Chondrocyte (in vitro differentiated cells): ENCODE data around the gene SPOCK2. TPM values are rescaled to one million over a fixed set of nuclear protein-coding genes. Genes with fewer than 3 reads are reported as not detected.

Source experiments
- DNase-seq: peaks from one replicate; pipeline ENCODE4 v3.0.0; 2021; ENCODE audit warnings: mixed read lengths, low spot score
- H3K27ac Mint-ChIP-seq: one replicate; pipeline ENCODE4 v1.8.0; 2021; ENCODE audit warnings: mild to moderate bottlenecking, moderate library complexity, mixed read lengths; ENCODE audit not compliant: unreplicated experiment
- H3K27me3 Mint-ChIP-seq: 2 replicates; pipeline ENCODE4 v1.8.0; 2021; ENCODE audit warnings: low read depth, mixed read lengths
- H3K36me3 Mint-ChIP-seq: 2 replicates; pipeline ENCODE4 v1.8.0; 2021; ENCODE audit warnings: low read depth, mixed read lengths
- H3K4me1 Mint-ChIP-seq: 2 replicates; pipeline ENCODE4 v1.8.0; 2021; ENCODE audit warnings: low read depth, mild to moderate bottlenecking, mixed read lengths
- H3K4me3 Mint-ChIP-seq: one replicate; pipeline ENCODE4 v1.8.0; 2021; ENCODE audit warnings: mild to moderate bottlenecking, moderate library complexity, mixed read lengths; ENCODE audit not compliant: unreplicated experiment
- H3K9me3 Mint-ChIP-seq: 2 replicates; pipeline ENCODE4 v1.8.0; 2021; ENCODE audit warnings: low read depth, mixed read lengths
- CTCF ChIP-seq: fragments of 200-600 bp; sonication (generic); IDR thresholded peaks from 2 replicates; pipeline ENCODE4 v1.5.0; 2021; ENCODE audit warnings: antibody characterized with exemption, mild to moderate bottlenecking, moderate library complexity
- total RNA-seq: library from RNA; stranded (reverse); gene quantifications from 3 replicates; pipeline ENCODE4 v1.2.1, GENCODE V29; 2021

Gene SPOCK2
- total RNA-seq, 1 donor from 2014 or later: 0.32 TPM

GRCh38 chr10:72086466-72087391 lies 1.6 kb downstream of the SPOCK2 start:
- no peak for DNase-seq
- no peak for TF ChIP-seq CTCF

GRCh38 chr10:72085864-72086465 lies 2.4 kb downstream of the SPOCK2 start:
- Mint-ChIP-seq H3K9me3 (no peaks in the 10 kb centered on the region), H3K4me1 (peaks cover 8% of the 10 kb centered on the region), H3K36me3 (peaks cover 2% of the 10 kb centered on the region), H3K27me3 (peaks cover 18% of the 10 kb centered on the region), H3K27ac (no peak overlapping the region), H3K4me3 (no peak overlapping the region)
- no peak for DNase-seq
- TF ChIP-seq CTCF: no peak

More at GRCh38 chr10:72086466-72087391, 1.6 kb downstream of the SPOCK2 start:
- Mint-ChIP-seq H3K9me3 (no peaks in the 10 kb centered on the region), H3K4me3 (no peak overlapping the region), H3K36me3 (peaks cover 5% of the 10 kb centered on the region), H3K4me1 (peaks cover 8% of the 10 kb centered on the region), H3K27ac (no peak overlapping the region), H3K27me3 (peaks cover 18% of the 10 kb centered on the region)

GRCh38 chr10:72085166-72085565 lies 3.2 kb downstream of the SPOCK2 start:
- H3K27ac Mint-ChIP-seq: no peak overlapping the region
- H3K9me3 Mint-ChIP-seq: no peaks in the 10 kb centered on the region
- peaks cover 2% of the 10 kb centered on the region for H3K36me3 Mint-ChIP-seq
- DNase-seq: no peak
- H3K4me3 Mint-ChIP-seq: no peak overlapping the region
- peaks cover 9% of the 10 kb centered on the region for H3K4me1 Mint-ChIP-seq
- no peak for TF ChIP-seq CTCF
- peaks cover 16% of the 10 kb centered on the region for H3K27me3 Mint-ChIP-seq

GRCh38 chr10:72083790-72084459 lies 4.4 kb downstream of the SPOCK2 start:
- Mint-ChIP-seq H3K4me3 (no peak overlapping the region), H3K27ac (no peak overlapping the region), H3K36me3 (peaks cover 2% of the 10 kb centered on the region), H3K4me1 (peaks cover 11% of the 10 kb centered on the region), H3K27me3 (peaks cover 14% of the 10 kb centered on the region), H3K9me3 (no peaks in the 10 kb centered on the region)
- DNase-seq: no peak
- TF ChIP-seq CTCF: no peak
